Activated T-cell treated with anti-CD3 and anti-CD28 coated beads, Interleukin-2, amount 50 U/mL, for 72 hours (primary cell): Measurements from ENCODE around the gene WWTR1. TPM values are rescaled to one million over a fixed set of nuclear protein-coding genes. Genes with fewer than 3 reads are reported as not detected.

Experiments used
- ATAC-seq, 2 donors: fragments of 150-1000 bp; cut with Tn5 transposase; replicated peaks in 1 of 2; 2 replicates each; pipeline ENCODE4 v1.10.0; 2021; ENCODE audit warnings: moderate library complexity in 2 of 2, mild to moderate bottlenecking in 1 of 2
- DNase-seq, 2 donors: peaks; one replicate each; pipeline ENCODE4 v3.0.0; 2021 to 2022; ENCODE audit warnings: mixed read lengths in 1 of 2
- H3K27ac Mint-ChIP-seq: one replicate; pipeline ENCODE4 v1.8.0; 2022; ENCODE audit warnings: mild to moderate bottlenecking, moderate library complexity, mixed read lengths
- H3K27me3 Mint-ChIP-seq: one replicate; pipeline ENCODE4 v1.8.0; 2022; ENCODE audit warnings: low read depth, mixed read lengths
- H3K36me3 Mint-ChIP-seq, 2 donors: one replicate each; pipeline ENCODE4 v1.8.0; 2022; ENCODE audit warnings: mixed read lengths in 2 of 2, mild to moderate bottlenecking in 1 of 2; ENCODE audit not compliant: insufficient read depth in 2 of 2
- H3K4me1 Mint-ChIP-seq: one replicate; pipeline ENCODE4 v1.8.0; 2022; ENCODE audit warnings: low read depth, mixed read lengths
- H3K4me3 Mint-ChIP-seq, 2 donors: one replicate each; pipeline ENCODE4 v1.8.0; 2022; ENCODE audit warnings: mild to moderate bottlenecking in 2 of 2, mixed read lengths in 2 of 2, moderate library complexity in 2 of 2
- H3K9me3 Mint-ChIP-seq, 2 donors: one replicate each; pipeline ENCODE4 v1.8.0; 2022; ENCODE audit warnings: mixed read lengths in 2 of 2
- total RNA-seq, 2 donors: library from RNA; stranded (reverse); gene quantifications; one replicate each; pipeline ENCODE4 v1.2.3, GENCODE V29; 2022

Gene WWTR1
- total RNA-seq, 2 donors from 2014 or later, result 0.53 to 0.95 TPM

DNA sequence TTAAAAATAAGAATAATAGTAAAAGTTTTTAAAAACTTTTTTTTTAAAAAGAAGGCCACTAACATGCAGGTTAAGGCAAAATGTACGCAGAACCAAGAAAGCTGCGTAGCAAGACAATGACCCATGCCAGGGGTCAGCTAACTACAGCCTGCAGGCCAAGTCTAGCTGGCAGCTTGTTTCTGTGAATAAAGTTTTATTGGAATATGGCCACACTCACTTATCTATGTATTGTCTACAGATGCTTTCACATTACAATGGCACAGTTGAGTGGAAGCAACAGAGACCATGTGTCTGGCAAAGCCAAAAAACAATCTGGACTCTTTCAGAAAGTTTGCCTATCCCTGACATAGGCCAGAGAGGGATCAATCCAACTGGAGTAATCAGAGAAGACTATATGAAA is 46.7 kb downstream of the WWTR1 start:
- no peaks in the 10 kb centered on the region for H3K4me1 Mint-ChIP-seq
- no peaks in the 10 kb centered on the region for H3K9me3 Mint-ChIP-seq
- H3K36me3 Mint-ChIP-seq, result no peaks in the 10 kb centered on the region
- no peak for ATAC-seq
- DNase-seq, result no peak
- no peak overlapping the region for H3K27ac Mint-ChIP-seq
- H3K27me3 Mint-ChIP-seq, result peaks cover 23% of the 10 kb centered on the region
- no peak overlapping the region for H3K4me3 Mint-ChIP-seq

DNA sequence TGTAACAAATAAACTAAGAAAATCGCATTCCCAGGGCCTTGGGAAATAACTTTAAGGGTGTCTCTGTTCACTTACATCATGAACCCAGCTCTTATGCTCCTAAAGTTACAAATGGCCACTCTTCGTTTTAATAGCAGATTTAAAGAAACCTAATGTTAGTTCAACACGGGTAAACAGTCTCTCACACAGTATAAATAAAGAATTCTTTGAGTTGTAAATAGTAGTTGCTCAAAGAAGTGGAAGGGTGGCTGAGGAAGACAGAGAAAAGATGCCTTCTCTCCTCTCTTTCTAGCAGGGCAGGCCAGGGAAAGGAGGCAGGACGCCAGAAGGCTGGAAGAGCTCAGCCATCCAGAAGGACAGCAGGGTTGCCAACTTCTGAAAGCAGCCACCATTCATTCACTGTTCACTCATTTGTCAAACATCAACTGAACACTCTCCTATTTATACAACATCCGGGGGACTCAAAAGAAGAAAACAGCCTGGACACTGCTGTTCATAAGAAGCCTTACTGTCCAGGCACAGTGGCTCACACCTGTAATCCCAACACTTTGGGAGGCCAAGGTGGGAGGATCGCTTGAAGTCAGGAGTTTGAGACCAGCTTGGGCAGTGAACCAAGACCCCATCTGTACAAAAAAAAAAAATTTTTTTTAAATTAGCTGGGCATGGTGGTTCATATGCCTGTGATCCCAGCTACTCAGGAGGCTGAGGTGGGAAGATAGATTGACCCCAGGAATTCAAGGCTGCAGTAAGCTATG is 47.3 kb downstream of the WWTR1 start:
- no peak for DNase-seq
- H3K27me3 Mint-ChIP-seq, result peaks cover 17% of the 10 kb centered on the region
- no peaks in the 10 kb centered on the region for H3K4me1 Mint-ChIP-seq
- H3K27ac Mint-ChIP-seq, result no peak overlapping the region
- no peak overlapping the region for H3K4me3 Mint-ChIP-seq
- no peak for ATAC-seq
- H3K9me3 Mint-ChIP-seq, result no peaks in the 10 kb centered on the region
- H3K36me3 Mint-ChIP-seq, result no peaks in the 10 kb centered on the region

DNA sequence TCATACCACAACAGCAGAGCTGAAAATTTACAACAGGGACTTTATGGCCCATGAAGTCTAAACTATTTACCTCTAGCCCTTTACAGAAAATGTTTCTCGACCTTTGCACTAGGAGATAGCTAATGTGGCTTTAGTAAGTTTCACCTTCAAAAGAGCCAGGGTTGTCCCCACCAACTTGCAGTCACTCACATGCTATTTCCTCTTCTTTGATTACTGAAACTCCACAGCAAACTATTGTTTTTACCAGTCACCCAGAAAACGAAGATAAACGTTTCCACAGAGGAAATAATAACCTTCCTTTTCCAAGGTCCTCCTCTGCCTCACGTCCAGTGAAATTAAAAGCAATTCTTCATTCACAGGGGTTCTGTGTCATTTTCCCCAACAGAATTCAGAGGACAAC is 48.2 kb downstream of the WWTR1 start:
- Mint-ChIP-seq H3K4me3 (no peak overlapping the region), H3K27me3 (peaks cover 8% of the 10 kb centered on the region), H3K27ac (no peak overlapping the region), H3K36me3 (no peaks in the 10 kb centered on the region), H3K4me1 (no peaks in the 10 kb centered on the region), H3K9me3 (no peaks in the 10 kb centered on the region)
- peak in 1 of 2 donors; percentile 15 for ATAC-seq
- no peak for DNase-seq

DNA sequence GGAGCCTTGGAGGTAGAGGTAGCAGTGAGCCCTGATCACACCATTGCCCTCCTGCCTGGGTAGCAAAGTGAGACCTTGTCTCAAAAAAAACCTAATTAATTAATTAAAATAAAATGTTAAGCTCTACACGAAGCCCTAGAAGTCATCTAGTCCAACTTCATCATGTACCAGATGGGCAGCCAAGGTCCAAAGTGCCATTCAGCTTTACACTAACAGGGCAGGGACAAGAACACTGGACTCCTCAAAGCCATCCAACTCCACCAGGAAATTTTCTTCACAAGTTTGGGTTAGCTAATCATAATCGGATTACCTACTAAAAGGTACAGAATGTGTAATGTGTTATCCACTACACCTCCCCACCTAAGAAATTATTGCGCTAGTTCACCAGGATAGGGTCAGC is 48.8 kb downstream of the WWTR1 start:
- DNase-seq (no peak), ATAC-seq (no peak)
- H3K36me3 Mint-ChIP-seq, result no peaks in the 10 kb centered on the region
- no peak overlapping the region for H3K4me3 Mint-ChIP-seq
- H3K27ac Mint-ChIP-seq, result no peak overlapping the region
- no peaks in the 10 kb centered on the region for H3K9me3 Mint-ChIP-seq
- H3K27me3 Mint-ChIP-seq, result peaks cover 6% of the 10 kb centered on the region
- no peaks in the 10 kb centered on the region for H3K4me1 Mint-ChIP-seq

DNA sequence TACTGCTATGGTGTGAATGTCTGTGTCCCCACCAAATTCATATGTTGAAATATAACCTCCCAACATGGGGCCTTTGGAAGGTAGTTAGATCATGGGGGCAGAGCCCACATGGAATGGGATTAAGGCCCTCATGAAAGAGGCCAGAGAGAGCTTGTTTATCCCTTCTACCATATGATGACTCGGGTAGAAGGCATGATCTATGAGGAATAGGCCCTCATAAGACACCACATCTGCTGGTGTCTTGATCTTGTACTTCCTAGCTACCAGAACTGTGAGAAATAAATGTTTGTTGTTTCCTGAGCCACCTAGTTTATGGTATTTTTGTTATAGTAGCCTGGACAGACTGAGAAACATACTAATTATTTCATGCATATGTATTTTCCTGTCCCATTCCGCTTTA is 51.9 kb downstream of the WWTR1 start:
- ATAC-seq (no peak), DNase-seq (no peak)
- Mint-ChIP-seq H3K9me3 (no peaks in the 10 kb centered on the region), H3K27ac (no peak overlapping the region), H3K36me3 (no peaks in the 10 kb centered on the region), H3K4me1 (no peaks in the 10 kb centered on the region), H3K27me3 (peaks cover 15% of the 10 kb centered on the region), H3K4me3 (no peak overlapping the region)

DNA sequence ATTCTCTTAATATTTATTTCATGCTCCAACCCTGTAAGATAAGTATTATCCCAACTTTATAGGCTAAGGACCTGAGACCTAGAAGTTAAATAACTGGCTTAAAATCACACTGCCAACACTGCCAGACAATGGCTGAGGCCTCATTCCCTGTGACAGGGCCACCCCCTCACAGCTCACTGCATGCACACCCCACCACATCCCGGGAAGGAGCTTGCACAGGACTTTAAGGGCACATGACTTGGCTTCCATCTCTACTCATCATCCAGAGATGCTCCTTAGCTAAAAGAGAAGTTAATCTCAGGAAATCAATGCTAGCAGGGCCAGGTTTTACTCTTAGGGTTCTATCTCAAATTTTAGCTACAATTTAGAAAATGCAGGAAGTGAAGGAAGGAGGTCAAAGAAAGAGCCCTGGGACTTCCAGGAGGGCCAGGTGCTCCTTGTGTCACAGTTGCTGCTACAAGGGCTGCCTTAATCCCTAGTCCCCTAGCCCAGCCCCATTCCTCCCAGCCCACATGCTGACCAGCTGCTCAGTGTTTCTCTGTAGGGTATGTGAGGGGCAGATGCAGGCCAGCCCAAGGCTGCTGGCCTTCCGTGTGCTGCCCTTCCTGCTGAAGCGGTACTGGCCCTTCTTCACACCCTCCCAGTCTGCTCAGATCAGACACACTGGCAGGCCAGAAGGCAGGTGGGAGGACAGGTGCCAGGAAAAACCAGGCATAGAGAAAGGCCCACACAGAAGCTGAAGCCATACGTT is 53.5 kb downstream of the WWTR1 start:
- no peak overlapping the region for H3K4me3 Mint-ChIP-seq
- no peaks in the 10 kb centered on the region for H3K4me1 Mint-ChIP-seq
- H3K27ac Mint-ChIP-seq, result no peak overlapping the region
- peaks cover 9% of the 10 kb centered on the region for H3K27me3 Mint-ChIP-seq
- H3K36me3 Mint-ChIP-seq, result no peaks in the 10 kb centered on the region
- ATAC-seq (no peak), DNase-seq (no peak)
- no peaks in the 10 kb centered on the region for H3K9me3 Mint-ChIP-seq

DNA sequence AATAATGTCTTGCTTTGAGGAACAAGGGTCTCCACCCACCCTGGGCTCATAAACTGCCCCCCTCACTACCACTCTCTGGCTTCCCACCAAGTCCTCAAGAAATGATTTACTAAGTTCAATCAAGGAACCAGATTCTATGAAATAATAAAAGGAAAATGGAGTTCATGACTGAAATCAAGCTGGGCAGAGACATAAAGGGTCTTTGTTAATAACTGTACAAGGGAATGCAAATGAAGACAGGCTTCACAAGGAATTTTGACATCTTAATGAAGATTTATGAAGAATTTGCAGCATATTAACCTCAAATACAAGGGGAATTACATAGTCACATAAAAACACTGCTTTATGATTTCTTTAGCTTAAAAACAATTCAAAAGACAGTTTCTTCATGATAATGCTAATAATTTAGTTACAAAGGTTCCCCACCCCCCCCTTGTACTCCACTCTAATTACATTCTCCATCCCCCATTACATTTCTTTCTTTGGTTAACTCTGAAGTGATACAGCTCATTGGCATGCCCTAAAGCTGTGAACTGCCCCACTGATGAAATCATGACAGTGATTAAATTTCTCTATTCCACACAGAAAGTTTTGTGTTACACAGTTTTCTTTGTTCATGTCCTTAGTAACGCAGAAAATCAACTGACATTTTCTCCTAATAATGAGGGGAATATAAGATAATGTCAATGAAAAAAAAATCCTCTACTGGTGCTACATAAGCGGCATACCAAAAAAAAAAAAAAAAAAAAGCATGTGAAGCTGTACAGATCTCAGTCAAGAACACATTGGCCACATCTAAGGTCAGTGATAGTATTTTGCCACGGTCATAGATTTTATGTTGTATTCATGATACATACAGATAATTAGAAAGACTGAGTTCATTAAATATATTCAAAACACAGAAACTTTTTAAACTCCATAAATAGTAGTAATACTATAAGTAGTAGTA is 54.4 kb downstream of the WWTR1 start:
- H3K27me3 Mint-ChIP-seq, result peaks cover 9% of the 10 kb centered on the region
- H3K4me3 Mint-ChIP-seq, result no peak overlapping the region
- H3K36me3 Mint-ChIP-seq, result no peaks in the 10 kb centered on the region
- ATAC-seq, result no peak
- DNase-seq, result no peak
- H3K4me1 Mint-ChIP-seq, result no peaks in the 10 kb centered on the region
- H3K9me3 Mint-ChIP-seq, result no peaks in the 10 kb centered on the region
- no peak overlapping the region for H3K27ac Mint-ChIP-seq

DNA sequence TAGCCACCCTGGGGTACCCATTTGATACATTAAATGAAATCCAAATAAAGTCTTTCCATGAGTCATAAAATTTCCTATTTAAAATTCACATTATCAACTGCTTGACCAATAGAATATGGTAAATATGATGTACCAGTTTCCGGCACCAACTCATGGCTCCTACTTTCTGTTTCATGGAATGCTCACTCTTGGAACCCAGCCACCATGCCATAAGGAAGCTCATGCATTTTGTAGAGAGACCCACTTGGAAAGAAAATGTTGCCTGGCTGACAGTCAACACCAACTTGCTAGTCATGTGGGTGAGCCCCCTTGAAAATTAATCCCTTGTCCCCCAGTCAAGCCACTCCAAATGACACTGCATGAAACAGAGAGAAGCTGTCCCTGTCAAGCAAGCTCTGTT is 57.2 kb downstream of the WWTR1 start:
- Mint-ChIP-seq H3K27me3 (peaks cover 9% of the 10 kb centered on the region), H3K4me3 (no peak overlapping the region), H3K9me3 (no peaks in the 10 kb centered on the region), H3K36me3 (no peaks in the 10 kb centered on the region), H3K27ac (no peak overlapping the region), H3K4me1 (no peaks in the 10 kb centered on the region)
- DNase-seq (no peak), ATAC-seq (no peak)

DNA sequence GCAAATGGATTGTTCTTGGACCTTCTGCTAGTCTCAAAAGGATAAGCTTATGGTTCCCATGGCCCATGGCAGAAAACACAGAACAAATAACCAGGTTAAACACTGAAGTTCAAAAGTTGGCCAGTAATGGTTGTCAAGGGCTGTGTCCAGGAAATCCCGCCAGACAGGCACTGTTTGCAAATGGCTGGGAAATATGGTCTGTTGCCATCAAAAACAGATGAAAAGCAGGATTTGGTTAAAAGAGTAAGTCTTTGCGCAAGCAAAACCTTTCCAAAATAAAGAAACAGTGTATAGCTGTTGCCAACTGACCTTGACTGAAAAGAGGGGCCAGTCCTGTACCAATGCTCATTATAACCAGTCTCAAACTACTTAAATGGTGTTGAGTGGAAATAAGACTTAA is 58.6 kb downstream of the WWTR1 start:
- H3K27ac Mint-ChIP-seq, result no peak overlapping the region
- DNase-seq (no peak), ATAC-seq (no peak)
- H3K27me3 Mint-ChIP-seq, result peaks cover 9% of the 10 kb centered on the region
- H3K36me3 Mint-ChIP-seq, result no peaks in the 10 kb centered on the region
- no peaks in the 10 kb centered on the region for H3K9me3 Mint-ChIP-seq
- H3K4me1 Mint-ChIP-seq, result no peaks in the 10 kb centered on the region
- H3K4me3 Mint-ChIP-seq, result no peak overlapping the region

DNA sequence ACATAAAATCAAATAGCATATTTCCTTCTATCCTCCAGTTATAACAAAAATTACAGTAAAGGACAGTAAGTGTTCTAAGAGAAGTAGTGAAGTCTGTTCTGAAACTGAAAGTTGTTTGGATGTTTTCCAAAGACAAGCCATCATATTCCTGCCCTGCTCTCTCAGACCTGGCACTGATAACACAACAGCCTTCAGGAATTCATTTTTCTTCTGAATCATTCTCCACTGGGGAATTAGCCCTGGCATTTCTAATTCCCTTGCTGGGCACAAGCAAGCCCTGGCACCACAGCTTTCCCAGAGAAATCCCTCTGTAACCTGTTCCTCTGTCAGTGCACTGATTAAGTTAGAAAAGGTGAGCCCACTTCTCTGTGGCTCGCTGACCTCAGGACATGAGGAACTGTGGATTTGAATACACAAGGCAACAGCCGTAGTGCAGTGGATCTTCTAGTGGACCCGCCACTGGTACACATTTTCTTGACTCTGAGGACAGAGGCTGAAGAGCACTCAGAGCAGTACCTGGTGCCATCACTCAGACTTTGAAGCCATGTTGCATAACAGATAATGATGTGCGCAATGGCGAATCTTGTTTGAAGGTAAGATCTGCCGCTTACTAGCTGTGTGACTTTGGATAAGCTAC is 61.6 kb downstream of the WWTR1 start:
- Mint-ChIP-seq H3K4me3 (no peak overlapping the region), H3K9me3 (no peaks in the 10 kb centered on the region), H3K27me3 (no peaks in the 10 kb centered on the region), H3K27ac (no peak overlapping the region), H3K36me3 (no peaks in the 10 kb centered on the region), H3K4me1 (no peaks in the 10 kb centered on the region)
- ATAC-seq, result no peak
- DNase-seq, result no peak

DNA sequence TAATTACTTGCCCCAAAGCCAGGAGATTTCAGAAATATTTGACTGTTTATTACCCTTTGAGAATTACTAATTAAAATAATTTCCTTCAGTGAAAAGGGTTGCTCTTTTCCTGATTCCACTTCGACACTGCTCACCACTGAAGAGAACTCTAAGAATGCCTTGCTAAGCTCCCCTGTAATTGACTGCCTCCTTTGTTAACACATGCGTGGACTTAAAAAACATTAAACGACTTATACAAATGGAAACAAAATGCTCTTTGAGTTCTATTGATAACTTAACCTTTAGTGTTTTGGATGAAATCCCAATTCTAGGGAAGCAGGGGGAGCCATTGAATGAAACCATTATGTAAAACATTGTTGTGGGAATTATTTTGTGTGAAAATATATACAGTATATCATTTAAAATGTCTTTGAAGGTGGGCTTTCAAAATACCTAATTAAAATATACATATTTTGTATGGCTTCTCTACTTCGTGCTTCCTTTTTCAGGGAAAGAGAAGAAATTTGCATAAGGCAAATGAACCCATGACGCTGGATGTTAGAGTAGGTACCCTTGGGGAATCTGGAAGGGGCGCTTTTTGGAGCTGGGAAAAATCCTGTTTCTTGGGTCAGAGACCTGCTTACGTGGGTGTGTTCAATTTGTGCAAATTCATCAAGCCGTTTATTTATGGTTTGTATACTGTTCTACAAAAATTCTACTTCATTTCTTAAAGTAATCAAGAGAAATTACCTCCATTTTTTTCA is 64.2 kb downstream of the WWTR1 start:
- no peaks in the 10 kb centered on the region for H3K9me3 Mint-ChIP-seq
- peaks cover 4% of the 10 kb centered on the region for H3K27me3 Mint-ChIP-seq
- no peaks in the 10 kb centered on the region for H3K4me1 Mint-ChIP-seq
- no peak overlapping the region for H3K4me3 Mint-ChIP-seq
- DNase-seq (no peak), ATAC-seq (no peak)
- no peaks in the 10 kb centered on the region for H3K36me3 Mint-ChIP-seq
- no peak overlapping the region for H3K27ac Mint-ChIP-seq

DNA sequence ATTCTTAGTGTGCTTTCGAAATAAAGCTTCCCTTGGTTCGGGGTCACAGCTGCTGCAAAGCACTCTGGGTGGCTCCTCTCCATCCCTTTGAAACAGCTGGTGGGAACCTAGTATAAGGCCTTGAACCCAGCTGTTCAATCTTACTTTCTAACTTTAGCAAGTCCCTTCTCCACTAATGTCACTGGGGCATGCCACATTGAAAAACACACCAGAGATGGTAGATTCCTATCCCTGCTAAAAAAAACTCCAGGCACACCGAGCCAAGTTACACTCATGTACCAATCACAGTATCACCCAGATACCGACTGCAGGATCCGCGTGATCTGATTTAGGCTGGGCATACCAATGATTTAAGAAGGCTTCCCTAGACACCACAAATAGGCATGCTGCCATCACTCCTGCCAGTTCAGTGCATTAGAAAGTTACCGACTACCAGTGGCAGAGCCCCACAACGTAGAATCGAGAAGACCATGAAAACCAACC is 65.0 kb downstream of the WWTR1 start:
- H3K4me3 Mint-ChIP-seq, result no peak overlapping the region
- no peaks in the 10 kb centered on the region for H3K36me3 Mint-ChIP-seq
- no peaks in the 10 kb centered on the region for H3K4me1 Mint-ChIP-seq
- DNase-seq (no peak), ATAC-seq (no peak)
- H3K27ac Mint-ChIP-seq, result no peak overlapping the region
- H3K9me3 Mint-ChIP-seq, result no peaks in the 10 kb centered on the region
- peaks cover 9% of the 10 kb centered on the region for H3K27me3 Mint-ChIP-seq
